GM23338 (cell line): ENCODE measurements around the gene PIGV. TPM values are rescaled to one million over a fixed set of nuclear protein-coding genes. Genes with fewer than 3 reads are reported as not detected.

ENCODE experiments used
- ATAC-seq: fragments of 200-7000 bp; cut with Tn5 transposase; 3 replicates; pipeline ENCODE4 v1.9.1; 2020
- DNase-seq: peaks from one replicate; pipeline ENCODE4 v3.0.0-alpha.2; 2015; ENCODE audit warnings: low spot score
- H2AFZ ChIP-seq: fragments of 200-600 bp; sonication (generic); 2 replicates; pipeline ENCODE4 v1.8.0; 2016; ENCODE audit warnings: antibody characterized with exemption, mild to moderate bottlenecking, moderate library complexity
- H3F3A ChIP-seq: fragments of 200-600 bp; sonication (generic); replicated peaks from 2 replicates; pipeline ENCODE4 v1.8.0; 2017; ENCODE audit warnings: antibody characterized with exemption, mixed run types, low read depth
- H3K27ac ChIP-seq: fragments of 200-600 bp; sonication (generic); 2 replicates; pipeline ENCODE4 v1.6.1; 2016; ENCODE audit warnings: low read depth
- H3K27me3 ChIP-seq: fragments of 200-600 bp; sonication (generic); 2 replicates; pipeline ENCODE4 v1.8.0; 2016; ENCODE audit warnings: mild to moderate bottlenecking, mixed run types, moderate library complexity; ENCODE audit not compliant: insufficient read depth
- H3K36me3 ChIP-seq: fragments of 200-600 bp; sonication (generic); 2 replicates; pipeline ENCODE4 v1.8.0; 2016; ENCODE audit warnings: mild to moderate bottlenecking; ENCODE audit not compliant: insufficient read depth
- H3K4me1 ChIP-seq: fragments of 200-600 bp; sonication (generic); 2 replicates; pipeline ENCODE4 v1.8.0; 2016; ENCODE audit warnings: mild to moderate bottlenecking, moderate library complexity; ENCODE audit not compliant: insufficient read depth
- H3K4me2 ChIP-seq: fragments of 200-600 bp; sonication (generic); 2 replicates; pipeline ENCODE4 v1.7.1; 2017; ENCODE audit warnings: mixed run types
- H3K4me3 ChIP-seq: fragments of 200-600 bp; sonication (generic); 2 replicates; pipeline ENCODE4 v1.6.1; 2016; ENCODE audit warnings: mixed run types
- H3K79me2 ChIP-seq: fragments of 200-600 bp; sonication (generic); replicated peaks from 2 replicates; pipeline ENCODE4 v1.8.0; 2017; ENCODE audit warnings: mild to moderate bottlenecking; ENCODE audit not compliant: insufficient read depth
- H3K9me2 ChIP-seq: fragments of 200-600 bp; sonication (generic); 2 replicates; pipeline ENCODE4 v1.8.0; 2017; ENCODE audit not compliant: insufficient read depth
- H4K20me1 ChIP-seq: fragments of 200-600 bp; sonication (generic); replicated peaks from 2 replicates; pipeline ENCODE4 v1.8.0; 2017; ENCODE audit warnings: mild to moderate bottlenecking; ENCODE audit not compliant: insufficient read depth
- H3K27ac Mint-ChIP-seq: 2 replicates; pipeline ENCODE4 v1.8.0; 2020; ENCODE audit warnings: inconsistent platforms, mild to moderate bottlenecking, moderate library complexity, mixed read lengths
- H3K27me3 Mint-ChIP-seq: 3 replicates; pipeline ENCODE4 v1.8.0; 2022; ENCODE audit warnings: low read depth, mild to moderate bottlenecking, moderate library complexity, mixed read lengths, inconsistent platforms; ENCODE audit not compliant: insufficient read depth, poor library complexity
- H3K36me3 Mint-ChIP-seq: 3 replicates; pipeline ENCODE4 v1.8.0; 2021; ENCODE audit warnings: low read depth, mild to moderate bottlenecking, inconsistent platforms, moderate library complexity, mixed read lengths
- H3K4me1 Mint-ChIP-seq: 3 replicates; pipeline ENCODE4 v1.8.0; 2020; ENCODE audit warnings: mild to moderate bottlenecking, inconsistent platforms, mixed read lengths
- H3K4me3 Mint-ChIP-seq: 3 replicates; pipeline ENCODE4 v1.8.0; 2021; ENCODE audit warnings: moderate library complexity, mild to moderate bottlenecking, inconsistent platforms, mixed read lengths
- H3K9me3 Mint-ChIP-seq: 3 replicates; pipeline ENCODE4 v1.8.0; 2020; ENCODE audit warnings: moderate library complexity, mild to moderate bottlenecking, inconsistent platforms, mixed read lengths
- CTCF ChIP-seq, 2 experiments: fragments of 200-600 bp in 1 of 2; sonication (generic) in 1 of 2; conservative IDR thresholded peaks; 2 replicates each; pipeline versions ENCODE4 v1.5.1 to v1.6.1; 2016 to 2017; ENCODE audit warnings: antibody characterized with exemption in 2 of 2, low read depth in 2 of 2, mild to moderate bottlenecking in 2 of 2, moderate library complexity in 1 of 2
- ETS1 ChIP-seq: IDR thresholded peaks from 2 replicates; pipeline ENCODE4 v1.6.1; 2016; ENCODE audit warnings: antibody characterized with exemption
- EZH2 ChIP-seq: fragments of 200-600 bp; sonication (generic); IDR thresholded peaks from one replicate; pipeline ENCODE4 v1.8.0; 2017; ENCODE audit warnings: antibody characterized with exemption, mild to moderate bottlenecking, low read depth; ENCODE audit not compliant: unreplicated experiment
- POLR2AphosphoS5 ChIP-seq: IDR thresholded peaks from 2 replicates; pipeline ENCODE4 v1.6.1; 2016; ENCODE audit warnings: antibody characterized with exemption, low read depth
- REST ChIP-seq: IDR thresholded peaks from one replicate; pipeline ENCODE4 v1.6.1; 2018; ENCODE audit warnings: antibody characterized with exemption; ENCODE audit not compliant: unreplicated experiment
- STAT1 ChIP-seq: IDR thresholded peaks from one replicate; pipeline ENCODE4 v1.6.1; 2016; ENCODE audit warnings: antibody characterized with exemption; ENCODE audit not compliant: unreplicated experiment
- ZNF114 ChIP-seq: fragments of 250-450 bp; sonication (Bioruptor Pico); IDR thresholded peaks from 2 replicates; pipeline ENCODE4 v1.5.0; 2020; ENCODE audit warnings: mild to moderate bottlenecking, moderate library complexity
- polyA plus RNA-seq: library from polyadenylated mRNA; unstranded; fragments of >200 nt; fragmentation: Nextera tagmentation; extraction: Ambion mirVana; gene quantifications from 2 replicates; pipeline ENCODE4 v1.2.1, GENCODE V29; 2016
- total RNA-seq: library from RNA; depleted of rRNA; stranded (reverse); fragments of >200 nt; shearing (Covaris generic); gene quantifications from 2 replicates; pipeline ENCODE4 v1.2.3, GENCODE V29; 2014

PIGV gene
- total and polyA plus RNA-seq, 2 experiments from 2014 or later = 4.5 to 12.6 TPM

- Mint-ChIP-seq H3K36me3 (peaks cover 4% of the 10 kb centered on the region; the same call in 2 of the 3 replicates), H3K27me3 (peaks cover 21% of the 10 kb centered on the region), H3K4me1 (peaks cover 35% of the 10 kb centered on the region), H3K9me3 (peaks cover 3% of the 10 kb centered on the region; the same call in 2 of the 3 replicates), H3K27ac (no peak within 1 kb of the TSS), H3K4me3 (peak within 1 kb of the TSS; percentile 90)
- Histone ChIP-seq H3K36me3 (no peaks in the 10 kb centered on the region), H2AFZ (peak within 1 kb of the TSS; percentile 100), H3K27me3 (peaks cover 3% of the 10 kb centered on the region; the same call in 1 of the 2 replicates), H3K4me1 (peaks cover 20% of the 10 kb centered on the region), H3K4me2 (peak within 1 kb of the TSS; percentile 92), H3K4me3 (peak within 1 kb of the TSS; percentile 69), H3K9me2 (no peaks in the 10 kb centered on the region), H3F3A (peaks cover 3% of the 10 kb centered on the region; the same call in 1 of the 2 replicates), H3K27ac (no peak within 1 kb of the TSS), H3K79me2 (peaks cover 4% of the 10 kb centered on the region; the same call in 1 of the 2 replicates), H4K20me1 (no peaks in the 10 kb centered on the region; the same call in 1 of the 2 replicates)
- DNase-seq = peak; percentile 82
- peak; percentile 87 for ATAC-seq
- no peak for TF ChIP-seq ETS1
- TF ChIP-seq STAT1 = no peak
- TF ChIP-seq CTCF (conservative IDR thresholded peaks at IDR 0.05; ENCODE audit: low read depth in 2 of 2) = peak; percentile 33 to 52
- peak; percentile 50 for TF ChIP-seq POLR2AphosphoS5
- no peak for TF ChIP-seq ZNF114 (CRISPR knock-in tag)
- no peak for TF ChIP-seq EZH2
- TF ChIP-seq REST = no peak
Observed at GRCh38 chr1:26826261-26827105, 38.7 kb downstream of the PIGV start, which contains the start of gene ZDHHC18. Gene ZDHHC18 (plus strand): TSS chr1:26826688. CDS start chr1:26826805, 117 bp downstream.
